Fibroblast of villous mesenchyme (primary cell): ENCODE results near the gene RTN4. TPM values are rescaled to one million over a fixed set of nuclear protein-coding genes. Genes with fewer than 3 reads are reported as not detected.

ENCODE experiments used
- DNase-seq: peaks from one replicate; pipeline ENCODE4 v3.0.0-alpha.2; 2010; ENCODE audit warnings: low read depth
- H3K4me3 ChIP-seq: 2 replicates; pipeline ENCODE4 v1.5.1; 2011; ENCODE audit warnings: low read depth, mild to moderate bottlenecking, low read length
- CTCF ChIP-seq: IDR thresholded peaks from 2 replicates; pipeline ENCODE4 v1.5.1; 2012; ENCODE audit warnings: low read depth, mild to moderate bottlenecking, low read length; ENCODE audit not compliant: insufficient read depth
- total RNA-seq: library from RNA; depleted of rRNA; stranded (reverse); fragments of >200 nt; gene quantifications from 2 replicates; pipeline ENCODE4 v1.2.3, GENCODE V29; 2012

RTN4 gene
- total RNA-seq, 1 donor: 262 TPM

GRCh38 chr2:55073000-55073983 lies 23.0 kb upstream of the RTN4 start:
- no peak overlapping the region for H3K4me3 ChIP-seq
- TF ChIP-seq CTCF: no peak
- DNase-seq: no peak

GRCh38 chr2:55063713-55064323 lies 13.6 kb upstream of the RTN4 start:
- H3K4me3 ChIP-seq: no peak overlapping the region
- no peak for DNase-seq
- TF ChIP-seq CTCF: peak; percentile 34

- no peak for DNase-seq
- H3K4me3 ChIP-seq: no peak overlapping the region
- no peak for TF ChIP-seq CTCF
These were observed 13.0 kb upstream of the RTN4 start for GRCh38 chr2:55063226-55063625.

- H3K4me3 ChIP-seq: no peak overlapping the region
- DNase-seq: no peak
- TF ChIP-seq CTCF: no peak
These were observed 12.5 kb upstream of the RTN4 start for GRCh38 chr2:55062754-55063153.

GRCh38 chr2:55061523-55062344 lies 11.5 kb upstream of the RTN4 start:
- DNase-seq: no peak
- H3K4me3 ChIP-seq: no peak overlapping the region
- TF ChIP-seq CTCF: no peak

- no peak for TF ChIP-seq CTCF
- no peak for DNase-seq
- H3K4me3 ChIP-seq: no peak overlapping the region
These were observed 9.5 kb upstream of the RTN4 start for GRCh38 chr2:55059793-55060192.
